Endothelial cell of umbilical vein (primary cell): Measurements from ENCODE around the gene STK11IP. TPM values are rescaled to one million over a fixed set of nuclear protein-coding genes. Genes with fewer than 3 reads are reported as not detected.

Source experiments
- BruUV-seq: library from RNA; stranded (reverse); fragments of 400-500 nt; replicated peaks from 2 replicates; lab custom pipeline; 2021; lab: Mats Ljungman, UMichigan
- CTCF ChIA-PET: fragments of 300-600, 350-600 bp; sonication (Branson Sonifier 250); formaldehyde crosslinking; loops from one replicate; lab custom pipeline; 2021; ENCODE audit warnings: antibody characterized with exemption, inconsistent platforms; lab: Charles Lee
- POLR2A ChIA-PET: fragments of 300-600, 350-600 bp; sonication (Branson Sonifier 250); formaldehyde crosslinking; loops from one replicate; lab custom pipeline; 2021; ENCODE audit warnings: antibody characterized with exemption, inconsistent platforms; lab: Charles Lee
- DNase-seq: peaks from one replicate; pipeline ENCODE4 v3.0.0-alpha.2; 2011; ENCODE audit warnings: low read depth, low spot score
- FAIRE-seq: peaks from 2 replicates; lab custom pipeline; 2011; peaks lifted over from hg19 to GRCh38; lab: Jason Lieb, UNC
- H2AFZ ChIP-seq: 2 replicates; pipeline ENCODE4 v1.6.0; 2012; ENCODE audit warnings: low read depth, low read length, control low read depth, inconsistent platforms
- H3K27ac ChIP-seq: 2 replicates; pipeline ENCODE4 v1.5.1; 2011; ENCODE audit warnings: low read depth, mild to moderate bottlenecking, control low read depth, low read length, moderate library complexity; ENCODE audit not compliant: insufficient read depth
- H3K27me3 ChIP-seq, 2 experiments: 2 replicates each; pipeline versions ENCODE4 v1.6.0 to v1.6.1; 2011; ENCODE audit warnings: low read length in 2 of 2, mixed read lengths in 1 of 2; ENCODE audit not compliant: control insufficient read depth in 2 of 2, insufficient read depth in 2 of 2
- H3K36me3 ChIP-seq, 2 experiments: 2 replicates in 1 of 2; 3 replicates in 1 of 2; pipeline ENCODE4 v1.5.1; 2011; ENCODE audit warnings: low read length in 2 of 2, mild to moderate bottlenecking in 1 of 2, moderate library complexity in 1 of 2; ENCODE audit not compliant: control insufficient read depth in 2 of 2, insufficient read depth in 2 of 2; ENCODE audit errors: extremely low read depth in 1 of 2
- H3K4me1 ChIP-seq: 3 replicates; pipeline ENCODE4 v1.5.1; 2011; ENCODE audit warnings: mild to moderate bottlenecking, low read length; ENCODE audit not compliant: control insufficient read depth, insufficient read depth; ENCODE audit errors: extremely low read depth
- H3K4me2 ChIP-seq: 2 replicates; pipeline ENCODE4 v1.6.1; 2011; ENCODE audit warnings: low read length, control low read depth, mixed read lengths; ENCODE audit not compliant: insufficient read depth
- H3K4me3 ChIP-seq, 3 experiments: fragments of 200-600 bp in 1 of 3; sonication (generic), shearing (Covaris generic) in 1 of 3; replicated peaks in 1 of 3; 2 replicates each; pipeline ENCODE4 v1.5.1; 2011 to 2016; ENCODE audit warnings: control low read depth in 3 of 3, low read length in 3 of 3, mild to moderate bottlenecking in 2 of 3, inconsistent platforms in 1 of 3, low read depth in 1 of 3, moderate library complexity in 1 of 3; ENCODE audit not compliant: insufficient read depth in 1 of 3
- H3K79me2 ChIP-seq: 2 replicates; pipeline ENCODE4 v1.6.0; 2012; ENCODE audit warnings: low read length, inconsistent platforms; ENCODE audit not compliant: control insufficient read depth, insufficient read depth
- H3K9ac ChIP-seq: replicated peaks from 2 replicates; pipeline ENCODE3; 2011; ENCODE audit warnings: low read length, control low read depth; ENCODE audit not compliant: insufficient read depth; ENCODE audit errors: extremely low read depth
- H3K9me1 ChIP-seq: replicated peaks from 3 replicates; pipeline ENCODE4 v1.6.0; 2011; ENCODE audit warnings: mild to moderate bottlenecking, low read length; ENCODE audit not compliant: control insufficient read depth, insufficient read depth; ENCODE audit errors: extremely low read depth
- H3K9me3 ChIP-seq: replicated peaks from 2 replicates; pipeline ENCODE4 v1.5.1; 2012; ENCODE audit warnings: low read length, inconsistent platforms; ENCODE audit not compliant: control insufficient read depth, insufficient read depth
- H4K20me1 ChIP-seq: replicated peaks from 2 replicates; pipeline ENCODE3; 2011; ENCODE audit warnings: mild to moderate bottlenecking, low read length; ENCODE audit not compliant: control insufficient read depth, insufficient read depth; ENCODE audit errors: extremely low read depth
- EZH2 ChIP-seq: IDR thresholded peaks from 2 replicates; pipeline ENCODE4 v1.6.1; 2012; ENCODE audit warnings: borderline replicate concordance, low read depth, mild to moderate bottlenecking, moderate library complexity, low read length, inconsistent platforms; ENCODE audit not compliant: severe bottlenecking
- FOS ChIP-seq: IDR thresholded peaks from 2 replicates; pipeline ENCODE4 v1.6.1; 2011; ENCODE audit warnings: mild to moderate bottlenecking, low read length, moderate library complexity, borderline replicate concordance; ENCODE audit not compliant: insufficient read depth
- GATA2 ChIP-seq: IDR thresholded peaks from 2 replicates; pipeline ENCODE4 v1.7.0; 2011; ENCODE audit warnings: low read depth, mild to moderate bottlenecking, moderate library complexity, mixed read lengths, low read length; ENCODE audit not compliant: insufficient read length, insufficient read depth
- JUN ChIP-seq: IDR thresholded peaks from 2 replicates; pipeline ENCODE4 v1.6.1; 2011; ENCODE audit warnings: borderline replicate concordance, low read depth; ENCODE audit not compliant: insufficient read length, insufficient read depth
- MAX ChIP-seq: IDR thresholded peaks from 2 replicates; pipeline ENCODE4 v1.6.1; 2011; ENCODE audit not compliant: insufficient read depth, insufficient read length
- MYC ChIP-seq: IDR thresholded peaks from one replicate; pipeline ENCODE4 v1.6.1; 2011; ENCODE audit warnings: mild to moderate bottlenecking, low read depth, low read length
- POLR2A ChIP-seq: IDR thresholded peaks from 2 replicates; pipeline ENCODE4 v1.6.1; 2012; ENCODE audit warnings: low read depth, mild to moderate bottlenecking, control low read depth, low read length
- POLR2AphosphoS5 ChIP-seq: IDR thresholded peaks from 2 replicates; pipeline ENCODE4 v1.6.1; 2012; ENCODE audit warnings: low read depth, mild to moderate bottlenecking, control low read depth, low read length, moderate library complexity; ENCODE audit not compliant: insufficient read depth
- dilution Hi-C: fragments of 300-500 bp; cut with MboI; formaldehyde crosslinking; loops from one replicate; pipeline ENCODE4 v1.15.0; 2019; ENCODE audit warnings: low sequenced_read_pairs; ENCODE audit not compliant: extremely low pct_ligation_motif_present
- intact Hi-C: fragments of 100-400 bp; cut with micrococcal nuclease; formaldehyde crosslinking; loops from one replicate; pipeline ENCODE4 v1.10.0; 2022
- polyA plus RNA-seq, 4 experiments: library from polyadenylated mRNA; depleted of rRNA in 3 of 4; stranded (reverse) in 3 of 4; unstranded in 1 of 4; fragments of >200 nt; gene quantifications; 2 replicates each; pipeline versions ENCODE4 v1.2.1 to v1.2.3, GENCODE V29; 2011 to 2012; ENCODE audit warnings: missing spikeins in 1 of 4
- total RNA-seq: library from RNA; stranded (reverse); gene quantifications from 2 replicates; pipeline ENCODE4 v1.2.3, GENCODE V29; 2021
- TF ChIP-seq, protein P1 (sequence below), 2 donors: IDR thresholded peaks; 1 replicate in 1 of 2; 2 replicates in 1 of 2; pipeline ENCODE4 v1.5.1; 2011; ENCODE audit warnings: low read length in 2 of 2, mild to moderate bottlenecking in 2 of 2, moderate library complexity in 2 of 2, control low read depth in 1 of 2, inconsistent platforms in 1 of 2, low read depth in 1 of 2; ENCODE audit not compliant: insufficient read depth in 1 of 2; ENCODE audit errors: extremely low read depth in 1 of 2

The STK11IP gene
- total and polyA plus RNA-seq, 2 donors (not counting 3 experiments of a cell fraction or from before 2014, with no cell fraction given) = 17.7 to 19.2 TPM

DNA sequence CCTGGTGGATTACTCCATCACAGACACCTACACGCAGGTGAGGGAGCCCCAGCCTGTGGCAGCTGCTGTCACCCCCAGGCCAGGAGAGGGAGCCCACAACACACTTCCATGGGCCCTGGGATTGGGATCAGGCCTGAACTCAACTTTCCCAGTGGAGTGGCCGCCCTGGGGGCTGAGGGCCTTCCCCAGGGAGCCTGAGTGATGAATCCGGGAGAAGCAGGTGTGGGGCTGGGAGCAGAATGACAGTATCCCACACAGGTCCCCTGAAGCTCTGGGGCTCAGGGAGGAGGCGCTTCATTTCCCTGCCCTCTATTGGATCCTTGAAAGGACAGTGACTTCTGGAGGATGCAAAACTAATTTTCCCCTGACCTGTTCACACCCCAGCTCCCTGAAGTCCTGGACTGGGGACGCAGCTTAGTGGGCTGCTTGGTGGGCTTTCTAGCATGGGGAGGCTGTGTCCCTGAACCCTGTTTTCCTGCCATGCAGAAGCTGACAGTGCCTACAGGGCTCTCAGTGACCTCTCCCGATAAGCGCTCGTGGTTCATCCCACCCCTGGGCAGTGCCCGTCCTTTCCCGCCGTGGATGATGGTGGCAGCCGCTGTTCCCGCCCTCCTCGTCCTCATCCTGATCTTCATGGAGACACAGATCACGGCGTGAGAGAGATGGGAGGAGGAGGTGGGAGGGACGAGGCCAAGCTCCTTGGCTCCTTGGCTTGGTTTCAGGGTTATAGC, 40.7 kb downstream of the STK11IP start:
- no peak overlapping the region for H3K27ac ChIP-seq
- H3K9me3 ChIP-seq = no peaks in the 10 kb centered on the region
- DNase-seq (no peak), FAIRE-seq (no peak)
- no peaks in the 10 kb centered on the region for H3K36me3 ChIP-seq
- BruUV-seq = no TSS peak
- no peaks in the 10 kb centered on the region for H3K9me1 ChIP-seq
- ChIA-PET CTCF (interaction anchor here (1.3 kb wide), 1 partner anchor 97 kb away, joined by 3 read pairs; no protein-coding TSS in a partner anchor), POLR2A (no interaction called here)
- H4K20me1 ChIP-seq = no peaks in the 10 kb centered on the region
- no peaks in the 10 kb centered on the region for H3K79me2 ChIP-seq
- H3K27me3 ChIP-seq = peaks cover 0 to 2% of the 10 kb centered on the region in 2 experiments
- TF ChIP-seq POLR2A = no peak
- no peak for TF ChIP-seq MAX
- TF ChIP-seq MYC = no peak
- TF ChIP-seq FOS = no peak
- no peak for TF ChIP-seq JUN
- no peak for TF ChIP-seq EZH2
- TF ChIP-seq, protein P1, sequence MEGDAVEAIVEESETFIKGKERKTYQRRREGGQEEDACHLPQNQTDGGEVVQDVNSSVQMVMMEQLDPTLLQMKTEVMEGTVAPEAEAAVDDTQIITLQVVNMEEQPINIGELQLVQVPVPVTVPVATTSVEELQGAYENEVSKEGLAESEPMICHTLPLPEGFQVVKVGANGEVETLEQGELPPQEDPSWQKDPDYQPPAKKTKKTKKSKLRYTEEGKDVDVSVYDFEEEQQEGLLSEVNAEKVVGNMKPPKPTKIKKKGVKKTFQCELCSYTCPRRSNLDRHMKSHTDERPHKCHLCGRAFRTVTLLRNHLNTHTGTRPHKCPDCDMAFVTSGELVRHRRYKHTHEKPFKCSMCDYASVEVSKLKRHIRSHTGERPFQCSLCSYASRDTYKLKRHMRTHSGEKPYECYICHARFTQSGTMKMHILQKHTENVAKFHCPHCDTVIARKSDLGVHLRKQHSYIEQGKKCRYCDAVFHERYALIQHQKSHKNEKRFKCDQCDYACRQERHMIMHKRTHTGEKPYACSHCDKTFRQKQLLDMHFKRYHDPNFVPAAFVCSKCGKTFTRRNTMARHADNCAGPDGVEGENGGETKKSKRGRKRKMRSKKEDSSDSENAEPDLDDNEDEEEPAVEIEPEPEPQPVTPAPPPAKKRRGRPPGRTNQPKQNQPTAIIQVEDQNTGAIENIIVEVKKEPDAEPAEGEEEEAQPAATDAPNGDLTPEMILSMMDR (IDR thresholded peaks at IDR 0.05; ENCODE audit: extremely low read depth in 1 of 2, insufficient read depth in 1 of 2, low read depth in 1 of 2, low read length in 2 of 2) = no peak
- TF ChIP-seq GATA2 = no peak
- no peak for TF ChIP-seq POLR2AphosphoS5
- H2AFZ ChIP-seq = no peak overlapping the region
- H3K9ac ChIP-seq = no peak overlapping the region
- H3K4me3 ChIP-seq = no peak overlapping the region
- intact Hi-C loops = no loop called here
- no peaks in the 10 kb centered on the region for H3K4me1 ChIP-seq
- dilution Hi-C loops = no loop called here
- H3K4me2 ChIP-seq = no peak overlapping the region
